ENCODE results near the gene CRKL. TPM values are rescaled to one million over a fixed set of nuclear protein-coding genes. Genes with fewer than 3 reads are reported as not detected.

Gene CRKL
- polyA plus RNA-seq, 1 of the 3 experiments (the other 2 are of a cell fraction) = 9.6 TPM

DNA sequence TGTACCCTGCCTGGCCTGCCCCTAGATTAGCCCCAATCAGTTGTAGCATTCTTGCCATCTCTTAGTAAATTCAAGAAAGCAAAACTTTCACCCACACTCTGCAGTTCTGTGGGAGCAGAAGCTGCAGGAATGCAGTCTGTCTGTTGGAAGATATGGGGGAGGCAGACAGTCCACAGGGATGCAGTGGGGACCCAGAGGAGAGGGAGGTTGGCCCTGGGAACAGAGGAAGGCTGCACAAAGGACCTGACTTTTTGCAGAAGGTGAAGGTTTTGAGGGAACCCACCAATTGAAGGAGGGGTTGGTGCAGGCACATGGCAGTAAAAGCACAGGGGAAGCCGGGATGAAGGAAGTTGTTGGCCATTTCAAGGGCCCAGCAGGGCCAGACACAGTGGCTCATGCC is 41.9 kb upstream of the CRKL start:
- Histone ChIP-seq H3K4me3 (ENCODE audit: low read depth in 2 of 2, low read length in 1 of 2) (no peak overlapping the region), H4K20me1 (ENCODE audit: insufficient read depth) (no peaks in the 10 kb centered on the region), H3K27me3 (ENCODE audit: insufficient read depth) (no peaks in the 10 kb centered on the region), H3K27ac (ENCODE audit: low read depth in 2 of 2, low read length in 1 of 2) (no peak overlapping the region), H3K9ac (no peak overlapping the region), H3F3A (replicated peaks; ENCODE audit: insufficient read depth) (no peaks in the 10 kb centered on the region), H2AFZ (ENCODE audit: low read depth) (no peak overlapping the region), H3K9me3 (no peaks in the 10 kb centered on the region), H3K9me2 (no peaks in the 10 kb centered on the region), H3K4me2 (no peak overlapping the region), H3K4me1 (ENCODE audit: control insufficient read depth in 1 of 2, insufficient read depth in 2 of 2, low read depth in 1 of 2, low read length in 1 of 2) (no peaks in the 10 kb centered on the region), H3K36me3 (replicated peaks in 1 of 2; ENCODE audit: control insufficient read depth in 1 of 2, insufficient read depth in 2 of 2, low read length in 1 of 2) (peaks cover 6 to 20% of the 10 kb centered on the region in 2 experiments), H3K79me2 (ENCODE audit: insufficient read depth) (no peaks in the 10 kb centered on the region)
- 100% methylated on average over 1 of the region's 1 CpG for WGBS (ENCODE audit: low lambda C conversion rate)
- CTCF ChIA-PET = interaction anchor here (1.2 to 3.1 kb wide), 2 partner anchors 10 to 71 kb away, joined by 4 to 11 read pairs; no protein-coding TSS in a partner anchor
- POLR2A ChIA-PET = no interaction called here
- no peak for DNase-seq
- TF ChIP-seq, protein P1, sequence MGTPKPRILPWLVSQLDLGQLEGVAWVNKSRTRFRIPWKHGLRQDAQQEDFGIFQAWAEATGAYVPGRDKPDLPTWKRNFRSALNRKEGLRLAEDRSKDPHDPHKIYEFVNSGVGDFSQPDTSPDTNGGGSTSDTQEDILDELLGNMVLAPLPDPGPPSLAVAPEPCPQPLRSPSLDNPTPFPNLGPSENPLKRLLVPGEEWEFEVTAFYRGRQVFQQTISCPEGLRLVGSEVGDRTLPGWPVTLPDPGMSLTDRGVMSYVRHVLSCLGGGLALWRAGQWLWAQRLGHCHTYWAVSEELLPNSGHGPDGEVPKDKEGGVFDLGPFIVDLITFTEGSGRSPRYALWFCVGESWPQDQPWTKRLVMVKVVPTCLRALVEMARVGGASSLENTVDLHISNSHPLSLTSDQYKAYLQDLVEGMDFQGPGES (IDR thresholded peaks at IDR 0.05; ENCODE audit: low read depth, low read length) = no peak
- TF ChIP-seq, protein P2, sequence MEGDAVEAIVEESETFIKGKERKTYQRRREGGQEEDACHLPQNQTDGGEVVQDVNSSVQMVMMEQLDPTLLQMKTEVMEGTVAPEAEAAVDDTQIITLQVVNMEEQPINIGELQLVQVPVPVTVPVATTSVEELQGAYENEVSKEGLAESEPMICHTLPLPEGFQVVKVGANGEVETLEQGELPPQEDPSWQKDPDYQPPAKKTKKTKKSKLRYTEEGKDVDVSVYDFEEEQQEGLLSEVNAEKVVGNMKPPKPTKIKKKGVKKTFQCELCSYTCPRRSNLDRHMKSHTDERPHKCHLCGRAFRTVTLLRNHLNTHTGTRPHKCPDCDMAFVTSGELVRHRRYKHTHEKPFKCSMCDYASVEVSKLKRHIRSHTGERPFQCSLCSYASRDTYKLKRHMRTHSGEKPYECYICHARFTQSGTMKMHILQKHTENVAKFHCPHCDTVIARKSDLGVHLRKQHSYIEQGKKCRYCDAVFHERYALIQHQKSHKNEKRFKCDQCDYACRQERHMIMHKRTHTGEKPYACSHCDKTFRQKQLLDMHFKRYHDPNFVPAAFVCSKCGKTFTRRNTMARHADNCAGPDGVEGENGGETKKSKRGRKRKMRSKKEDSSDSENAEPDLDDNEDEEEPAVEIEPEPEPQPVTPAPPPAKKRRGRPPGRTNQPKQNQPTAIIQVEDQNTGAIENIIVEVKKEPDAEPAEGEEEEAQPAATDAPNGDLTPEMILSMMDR (IDR thresholded peaks at IDR 0.05) = no peak
- no peak for TF ChIP-seq POLR2AphosphoS5 (IDR thresholded peaks at IDR 0.05; ENCODE audit: low read depth, low read length)
- TF ChIP-seq CHD2 (IDR thresholded peaks at IDR 0.05; ENCODE audit: low read length, partially characterized antibody) = no peak
- TF ChIP-seq, protein P3, sequence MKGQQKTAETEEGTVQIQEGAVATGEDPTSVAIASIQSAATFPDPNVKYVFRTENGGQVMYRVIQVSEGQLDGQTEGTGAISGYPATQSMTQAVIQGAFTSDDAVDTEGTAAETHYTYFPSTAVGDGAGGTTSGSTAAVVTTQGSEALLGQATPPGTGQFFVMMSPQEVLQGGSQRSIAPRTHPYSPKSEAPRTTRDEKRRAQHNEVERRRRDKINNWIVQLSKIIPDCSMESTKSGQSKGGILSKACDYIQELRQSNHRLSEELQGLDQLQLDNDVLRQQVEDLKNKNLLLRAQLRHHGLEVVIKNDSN (IDR thresholded peaks at IDR 0.05; ENCODE audit: borderline replicate concordance, low read depth) = no peak
- no peak for TF ChIP-seq RAD21 (IDR thresholded peaks at IDR 0.05; ENCODE audit: low read length)
- TF ChIP-seq MEF2A (IDR thresholded peaks at IDR 0.05; ENCODE audit: borderline replicate concordance, low read depth) = no peak
- TF ChIP-seq, protein P4, sequence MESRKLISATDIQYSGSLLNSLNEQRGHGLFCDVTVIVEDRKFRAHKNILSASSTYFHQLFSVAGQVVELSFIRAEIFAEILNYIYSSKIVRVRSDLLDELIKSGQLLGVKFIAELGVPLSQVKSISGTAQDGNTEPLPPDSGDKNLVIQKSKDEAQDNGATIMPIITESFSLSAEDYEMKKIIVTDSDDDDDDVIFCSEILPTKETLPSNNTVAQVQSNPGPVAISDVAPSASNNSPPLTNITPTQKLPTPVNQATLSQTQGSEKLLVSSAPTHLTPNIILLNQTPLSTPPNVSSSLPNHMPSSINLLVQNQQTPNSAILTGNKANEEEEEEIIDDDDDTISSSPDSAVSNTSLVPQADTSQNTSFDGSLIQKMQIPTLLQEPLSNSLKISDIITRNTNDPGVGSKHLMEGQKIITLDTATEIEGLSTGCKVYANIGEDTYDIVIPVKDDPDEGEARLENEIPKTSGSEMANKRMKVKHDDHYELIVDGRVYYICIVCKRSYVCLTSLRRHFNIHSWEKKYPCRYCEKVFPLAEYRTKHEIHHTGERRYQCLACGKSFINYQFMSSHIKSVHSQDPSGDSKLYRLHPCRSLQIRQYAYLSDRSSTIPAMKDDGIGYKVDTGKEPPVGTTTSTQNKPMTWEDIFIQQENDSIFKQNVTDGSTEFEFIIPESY (IDR thresholded peaks at IDR 0.05; ENCODE audit: borderline replicate concordance, low read depth) = no peak
- TF ChIP-seq EP300 (IDR thresholded peaks at IDR 0.05; ENCODE audit: borderline replicate concordance in 1 of 2, low read depth in 1 of 2, low read length in 1 of 2) = no peak
- TF ChIP-seq JUND (IDR thresholded peaks at IDR 0.05) = no peak
- TF ChIP-seq, protein P5, sequence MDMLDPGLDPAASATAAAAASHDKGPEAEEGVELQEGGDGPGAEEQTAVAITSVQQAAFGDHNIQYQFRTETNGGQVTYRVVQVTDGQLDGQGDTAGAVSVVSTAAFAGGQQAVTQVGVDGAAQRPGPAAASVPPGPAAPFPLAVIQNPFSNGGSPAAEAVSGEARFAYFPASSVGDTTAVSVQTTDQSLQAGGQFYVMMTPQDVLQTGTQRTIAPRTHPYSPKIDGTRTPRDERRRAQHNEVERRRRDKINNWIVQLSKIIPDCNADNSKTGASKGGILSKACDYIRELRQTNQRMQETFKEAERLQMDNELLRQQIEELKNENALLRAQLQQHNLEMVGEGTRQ (IDR thresholded peaks at IDR 0.05; ENCODE audit: borderline replicate concordance, low read depth, low read length) = no peak
- no peak for TF ChIP-seq TCF12 (IDR thresholded peaks at IDR 0.05)
- no peak for TF ChIP-seq GABPA (IDR thresholded peaks at IDR 0.05; ENCODE audit: low read depth)
- no peak for TF ChIP-seq GATA2 (CRISPR knock-in tag; IDR thresholded peaks at IDR 0.05)
